ENCODE measurements around the gene SEPTIN1. TPM values are rescaled to one million over a fixed set of nuclear protein-coding genes. Genes with fewer than 3 reads are reported as not detected.
A peak's percentile ranks its signal among the peaks of the same experiment; 100 is the strongest.

Gene SEPTIN1
- total and polyA plus RNA-seq, 9 donors: 0.46 to 8.2 (median 3.3) TPM

GRCh38 chr16:30395992-30396585 lies 13.7 kb upstream of the SEPTIN1 start:
- no peak for DNase-seq
- H3K9me3 ChIP-seq: no peaks in the 10 kb centered on the region
- 14 to 15% (median 15%) methylated on average over 13 of the region's 13 CpGs for WGBS, 3 donors
- TF ChIP-seq EP300 (IDR thresholded peaks at IDR 0.05) (no peak), POLR2A (IDR thresholded peaks at IDR 0.05) (no peak), CTCF (IDR thresholded peaks at IDR 0.05) (no peak)
- H3K27ac ChIP-seq: no peak overlapping the region
- H3K4me3 ChIP-seq: peak overlapping the region; percentile 78
- no peaks in the 10 kb centered on the region for H3K27me3 ChIP-seq
- H3K4me1 ChIP-seq (ENCODE audit: insufficient read depth): peaks cover 2% of the 10 kb centered on the region
- no peaks in the 10 kb centered on the region for H3K36me3 ChIP-seq
- intact Hi-C loops (cut with DNase I): loop anchor here in 1 of 4 donors (10.0 kb wide), 1 partner anchor 301 kb away; the partner anchor contains the start of genes TBX6 and YPEL3

GRCh38 chr16:30395155-30395991 lies 13.0 kb upstream of the SEPTIN1 start, which contains the start of gene ZNF48:
Gene ZNF48 (plus strand): TSS chr16:30395420. CDS start chr16:30395795, 375 bp downstream.
- TF ChIP-seq CTCF (IDR thresholded peaks at IDR 0.05) (peak; percentile 5 to 61 (median 8)), POLR2A (IDR thresholded peaks at IDR 0.05) (no peak)
- DNase-seq: peak; percentile 82 to 92 (median 84)
- Histone ChIP-seq H3K9me3 (no peaks in the 10 kb centered on the region), H3K36me3 (no peaks in the 10 kb centered on the region), H3K27ac (no peak within 1 kb of the TSS), H3K4me1 (ENCODE audit: insufficient read depth) (peaks cover 2% of the 10 kb centered on the region), H3K4me3 (peak within 1 kb of the TSS; percentile 78), H3K27me3 (no peaks in the 10 kb centered on the region)
- intact Hi-C loops (cut with DNase I): loop anchor here in 1 of 4 donors (10.0 kb wide), 1 partner anchor 301 kb away; the partner anchor contains the start of genes TBX6 and YPEL3
- WGBS, 3 donors: 0% methylated on average over 14 to 103 of the region's 103 CpGs

GRCh38 chr16:30394592-30395154 lies 12.3 kb upstream of the SEPTIN1 start:
- peak overlapping the region; percentile 78 for H3K4me3 ChIP-seq
- H3K27me3 ChIP-seq: no peaks in the 10 kb centered on the region
- no peaks in the 10 kb centered on the region for H3K36me3 ChIP-seq
- H3K27ac ChIP-seq: no peak overlapping the region
- peaks cover 2% of the 10 kb centered on the region for H3K4me1 ChIP-seq (ENCODE audit: insufficient read depth)
- H3K9me3 ChIP-seq: no peaks in the 10 kb centered on the region
- TF ChIP-seq EP300 (IDR thresholded peaks at IDR 0.05): no peak
- TF ChIP-seq POLR2A (IDR thresholded peaks at IDR 0.05): no peak
- no peak for TF ChIP-seq CTCF (IDR thresholded peaks at IDR 0.05)
- 1 to 3% (median 2%) methylated on average over 28 to 31 of the region's 31 CpGs for WGBS, 3 donors
- DNase-seq: no peak
- intact Hi-C loops (cut with DNase I): loop anchor here in 1 of 4 donors (10.0 kb wide), 1 partner anchor 300 kb away; the partner anchor contains the start of genes TBX6 and YPEL3

- 2 to 15% (median 13%) methylated on average over 2 of the region's 2 CpGs for WGBS, 3 donors
- peaks cover 4% of the 10 kb centered on the region for H3K4me1 ChIP-seq (ENCODE audit: insufficient read depth)
- no peaks in the 10 kb centered on the region for H3K36me3 ChIP-seq
- H3K27ac ChIP-seq: peak overlapping the region in 1 of 2 donors; percentile 21
- H3K4me3 ChIP-seq: no peak overlapping the region
- intact Hi-C loops (cut with DNase I): no loop called here
- no peaks in the 10 kb centered on the region for H3K9me3 ChIP-seq
- no peak for TF ChIP-seq EP300 (IDR thresholded peaks at IDR 0.05)
- no peak for TF ChIP-seq CTCF (IDR thresholded peaks at IDR 0.05)
- no peak for TF ChIP-seq POLR2A (IDR thresholded peaks at IDR 0.05)
- no peak for DNase-seq
- no peaks in the 10 kb centered on the region for H3K27me3 ChIP-seq
Measured at GRCh38 chr16:30383521-30383920, 1.2 kb upstream of the SEPTIN1 start.
